Measurements from ENCODE around the gene COPRS. TPM values are rescaled to one million over a fixed set of nuclear protein-coding genes. Genes with fewer than 3 reads are reported as not detected.

The COPRS gene, protein sequence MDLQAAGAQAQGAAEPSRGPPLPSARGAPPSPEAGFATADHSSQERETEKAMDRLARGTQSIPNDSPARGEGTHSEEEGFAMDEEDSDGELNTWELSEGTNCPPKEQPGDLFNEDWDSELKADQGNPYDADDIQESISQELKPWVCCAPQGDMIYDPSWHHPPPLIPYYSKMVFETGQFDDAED
- 10 to 100 TPM; 15.7 to 16.9 TPM for total RNA-seq

DNA sequence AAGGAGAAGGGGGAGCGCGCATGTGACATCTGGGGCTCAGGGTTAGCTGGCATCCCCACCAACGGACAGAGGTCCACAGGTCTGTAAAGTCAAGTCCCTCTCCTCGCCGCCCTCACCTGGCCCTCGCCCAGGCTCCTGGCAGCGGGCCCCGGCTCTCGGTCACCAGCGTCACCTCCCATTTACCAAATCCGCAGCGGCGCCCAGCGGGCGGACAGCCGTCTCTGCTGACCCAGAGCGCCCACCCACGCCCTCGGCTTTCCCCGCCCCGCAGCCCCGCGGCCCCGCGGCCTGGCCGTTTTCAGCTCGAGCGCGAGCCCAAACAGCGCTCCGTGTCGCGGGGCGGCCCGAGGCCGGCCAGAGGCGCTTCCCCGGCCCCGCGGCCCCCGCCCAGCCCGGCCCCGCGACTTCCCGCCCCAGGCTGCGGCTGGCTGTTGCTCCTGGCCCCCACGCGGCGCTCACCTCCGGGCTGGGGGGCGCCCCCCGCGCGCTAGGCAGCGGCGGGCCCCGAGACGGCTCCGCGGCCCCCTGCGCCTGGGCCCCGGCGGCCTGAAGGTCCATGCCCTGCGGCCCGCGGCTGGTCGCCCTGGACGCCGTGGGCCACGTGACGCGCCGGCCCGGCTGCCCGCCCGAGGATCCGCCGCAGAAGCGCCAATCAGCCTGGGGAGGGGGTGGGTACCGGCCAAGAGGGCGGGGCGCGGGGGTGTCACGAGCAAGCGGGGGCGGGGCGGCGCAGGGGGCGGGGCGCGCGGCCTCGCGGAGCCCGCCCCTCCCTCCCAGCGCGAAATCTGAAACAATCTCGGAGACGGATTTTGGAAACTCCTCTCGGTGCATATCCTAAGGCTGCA is at the start of gene COPRS:
COPRS (minus strand) TSS at position 603 of the 845 bp plus-strand sequence; CDS start at position 558, 45 bp downstream.
- CTCF ChIA-PET = interaction anchor here (0.6 to 1.3 kb wide), 3 partner anchors 38 to 539 kb away, joined by 4 read pairs; no protein-coding TSS in a partner anchor
- peak; percentile 85 for DNase-seq
- Mint-ChIP-seq H3K4me3 (peak within 1 kb of the TSS; percentile 81), H3K36me3 (ENCODE audit: low read depth) (peaks cover 11% of the 10 kb centered on the region), H3K27ac (peak within 1 kb of the TSS; percentile 84), H3K9me3 (no peaks in the 10 kb centered on the region), H3K27me3 (no peaks in the 10 kb centered on the region), H3K4me1 (peaks cover 19% of the 10 kb centered on the region)
- POLR2A ChIA-PET = no interaction called here

DNA sequence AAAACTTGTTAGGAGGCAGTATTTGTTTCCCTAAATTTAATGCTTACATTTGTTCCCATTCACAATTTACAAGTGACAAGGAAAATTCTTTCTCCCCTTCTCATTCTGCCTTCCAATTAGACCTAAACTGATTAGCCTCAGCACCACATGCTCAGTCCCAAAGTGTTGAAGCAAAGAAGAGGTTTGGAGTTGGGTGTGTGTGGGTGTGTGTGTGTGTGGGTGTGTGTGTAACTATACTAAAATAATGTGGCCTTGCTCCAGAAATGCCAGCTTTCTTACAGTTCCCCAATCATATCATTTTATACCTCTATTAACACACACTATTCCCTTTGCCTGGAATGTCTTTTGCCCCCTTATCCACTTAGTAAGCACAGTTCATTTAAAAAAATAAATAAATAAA is 49.3 kb upstream of the COPRS start:
- Mint-ChIP-seq H3K36me3 (ENCODE audit: low read depth) (no peaks in the 10 kb centered on the region), H3K9me3 (no peaks in the 10 kb centered on the region), H3K4me3 (no peak overlapping the region), H3K27me3 (peaks cover 19% of the 10 kb centered on the region), H3K4me1 (peaks cover 11% of the 10 kb centered on the region), H3K27ac (no peak overlapping the region)
- ChIA-PET POLR2A (no interaction called here), CTCF (no interaction called here)
- DNase-seq = no peak

DNA sequence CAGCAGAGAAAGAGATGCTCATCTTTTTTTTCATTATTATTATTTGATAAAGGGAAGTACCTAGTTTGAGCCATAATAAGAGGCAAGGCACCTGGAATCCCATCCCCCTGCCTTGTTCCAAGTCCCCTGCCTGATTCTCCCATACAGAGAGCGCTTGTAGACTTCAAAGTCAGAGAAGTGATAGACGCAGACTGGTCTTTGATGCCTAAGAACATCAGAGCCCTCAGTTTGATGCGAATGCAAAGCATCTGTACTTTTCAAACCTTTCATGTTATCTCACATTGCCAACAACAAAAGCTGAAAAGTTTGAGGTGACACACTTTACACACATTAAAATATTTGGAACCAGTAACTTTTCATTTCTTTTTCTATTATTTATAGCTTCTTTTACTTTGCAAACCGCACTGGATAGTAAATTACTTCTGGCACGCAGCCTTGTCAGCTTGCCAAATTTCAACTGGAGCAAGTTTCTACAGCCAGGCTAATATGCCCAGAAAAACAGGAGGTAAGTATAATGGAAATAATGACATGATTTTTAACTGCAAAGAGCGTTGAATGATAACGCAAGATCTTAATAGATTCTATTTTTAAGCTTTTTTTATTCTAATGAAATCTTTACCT is 48.4 kb upstream of the COPRS start:
- no peak overlapping the region for H3K27ac Mint-ChIP-seq
- no peaks in the 10 kb centered on the region for H3K9me3 Mint-ChIP-seq
- ChIA-PET POLR2A (no interaction called here), CTCF (interaction anchor here (0.6 kb wide), 2 partner anchors 20 to 1843 kb away, joined by 3 read pairs; no protein-coding TSS in a partner anchor)
- peaks cover 13% of the 10 kb centered on the region for H3K4me1 Mint-ChIP-seq
- no peaks in the 10 kb centered on the region for H3K36me3 Mint-ChIP-seq (ENCODE audit: low read depth)
- DNase-seq = no peak
- H3K27me3 Mint-ChIP-seq = peaks cover 19% of the 10 kb centered on the region
- no peak overlapping the region for H3K4me3 Mint-ChIP-seq

DNA sequence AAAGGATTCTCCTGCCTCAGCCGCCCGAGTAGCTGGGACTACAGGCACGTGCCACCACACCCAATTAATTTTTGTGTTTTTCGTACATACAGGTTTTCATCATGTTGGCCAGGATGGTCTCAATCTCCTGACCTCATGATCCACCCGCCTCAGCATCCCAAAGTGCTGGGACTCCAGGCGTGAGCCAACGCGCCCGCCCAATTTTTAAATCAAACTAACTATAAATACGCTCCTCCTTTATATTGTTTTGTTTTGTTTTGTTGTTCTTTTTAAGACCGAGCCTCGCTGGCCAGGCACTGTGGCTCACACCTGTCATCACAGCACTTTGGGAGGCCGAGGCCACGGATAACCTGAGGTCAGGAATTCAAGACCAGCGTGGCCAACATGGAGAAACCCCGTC is 44.4 kb upstream of the COPRS start:
- no peaks in the 10 kb centered on the region for H3K36me3 Mint-ChIP-seq (ENCODE audit: low read depth)
- no peaks in the 10 kb centered on the region for H3K9me3 Mint-ChIP-seq
- no peak overlapping the region for H3K4me3 Mint-ChIP-seq
- ChIA-PET POLR2A (interaction anchor here (0.6 kb wide), 1 partner anchor 393 kb away, joined by 3 read pairs; no protein-coding TSS in a partner anchor), CTCF (interaction anchor here (0.8 to 1.4 kb wide), 3 partner anchors 8 to 33 kb away, joined by 3 to 9 read pairs (median 3); no protein-coding TSS in a partner anchor)
- no peak overlapping the region for H3K27ac Mint-ChIP-seq
- H3K27me3 Mint-ChIP-seq = peaks cover 10% of the 10 kb centered on the region
- no peak for DNase-seq
- peaks cover 19% of the 10 kb centered on the region for H3K4me1 Mint-ChIP-seq

DNA sequence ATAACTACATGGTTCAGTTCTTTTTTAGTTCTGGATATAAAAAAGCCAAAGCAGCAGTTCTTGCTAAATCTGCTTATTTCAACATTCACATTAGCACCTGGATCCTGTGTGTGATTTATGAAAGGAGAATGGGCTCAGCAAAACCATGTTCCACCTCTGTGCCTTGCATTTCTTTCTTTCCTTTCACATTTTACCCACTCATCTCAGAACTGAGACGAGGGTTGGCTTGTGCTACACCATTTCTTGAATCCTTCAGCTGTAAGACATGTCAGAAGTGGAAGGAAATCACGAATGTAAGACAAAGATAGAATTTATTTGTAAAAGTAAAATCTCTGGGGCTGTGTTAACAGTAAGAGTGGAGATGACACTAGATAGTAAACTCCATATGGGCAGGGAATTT is 43.6 kb upstream of the COPRS start:
- Mint-ChIP-seq H3K27me3 (peaks cover 5% of the 10 kb centered on the region), H3K36me3 (ENCODE audit: low read depth) (peaks cover 4% of the 10 kb centered on the region), H3K4me3 (no peak overlapping the region), H3K27ac (peak overlapping the region; percentile 27), H3K9me3 (no peaks in the 10 kb centered on the region), H3K4me1 (peaks cover 21% of the 10 kb centered on the region)
- ChIA-PET POLR2A (interaction anchor here (0.6 kb wide), 1 partner anchor 392 kb away, joined by 3 read pairs; no protein-coding TSS in a partner anchor), CTCF (interaction anchor here (1.4 kb wide), 1 partner anchor 8 kb away, joined by 9 read pairs; no protein-coding TSS in a partner anchor)
- no peak for DNase-seq

DNA sequence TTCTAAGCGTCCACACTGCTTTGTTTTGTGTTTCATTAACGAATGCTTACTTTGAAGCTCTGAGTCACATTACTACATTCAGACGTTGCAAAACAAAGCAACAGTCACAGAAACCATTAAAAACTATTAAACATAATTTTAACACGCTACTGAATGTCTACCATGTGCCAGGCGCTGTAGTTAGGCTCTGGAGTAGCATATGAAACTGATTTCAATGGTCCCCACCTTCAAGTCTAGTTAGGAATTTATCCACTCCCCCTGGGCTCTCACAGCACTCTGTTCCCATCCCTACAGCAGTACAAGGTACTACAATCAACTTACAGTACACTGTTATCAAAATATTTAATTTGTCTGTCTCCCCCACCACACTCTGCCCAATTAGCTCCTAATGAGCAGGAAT is 41.8 kb upstream of the COPRS start:
- H3K27ac Mint-ChIP-seq = no peak overlapping the region
- no peaks in the 10 kb centered on the region for H3K9me3 Mint-ChIP-seq
- ChIA-PET POLR2A (no interaction called here), CTCF (interaction anchor here (0.6 to 1.5 kb wide), 15 partner anchors 9 to 978 kb away, joined by 3 to 5 read pairs (median 3); no protein-coding TSS in a partner anchor)
- DNase-seq = peak; percentile 10
- H3K27me3 Mint-ChIP-seq = no peaks in the 10 kb centered on the region
- H3K4me3 Mint-ChIP-seq = no peak overlapping the region
- H3K36me3 Mint-ChIP-seq (ENCODE audit: low read depth) = peaks cover 12% of the 10 kb centered on the region
- peaks cover 22% of the 10 kb centered on the region for H3K4me1 Mint-ChIP-seq

DNA sequence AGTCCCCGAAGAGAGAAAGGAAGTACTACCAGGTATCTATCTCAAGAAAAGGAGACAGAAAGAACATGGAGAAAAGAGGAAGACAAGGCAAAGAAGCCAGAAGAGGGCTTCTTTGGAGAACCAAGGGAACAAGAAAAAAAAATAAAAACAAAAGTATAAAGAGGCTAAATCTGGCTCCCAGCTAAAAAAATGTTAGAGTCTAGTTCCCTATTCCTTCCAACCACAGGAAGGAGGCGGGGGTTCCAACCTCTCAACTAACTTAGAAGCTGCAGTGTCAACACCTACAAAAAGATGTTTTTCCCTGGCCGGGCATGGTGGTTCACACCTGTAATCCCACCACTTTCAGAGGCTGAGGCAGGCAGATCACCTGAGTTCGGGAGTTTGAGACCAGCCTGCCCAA is 29.1 kb upstream of the COPRS start:
- H3K4me1 Mint-ChIP-seq = peaks cover 8% of the 10 kb centered on the region
- no peaks in the 10 kb centered on the region for H3K9me3 Mint-ChIP-seq

DNA sequence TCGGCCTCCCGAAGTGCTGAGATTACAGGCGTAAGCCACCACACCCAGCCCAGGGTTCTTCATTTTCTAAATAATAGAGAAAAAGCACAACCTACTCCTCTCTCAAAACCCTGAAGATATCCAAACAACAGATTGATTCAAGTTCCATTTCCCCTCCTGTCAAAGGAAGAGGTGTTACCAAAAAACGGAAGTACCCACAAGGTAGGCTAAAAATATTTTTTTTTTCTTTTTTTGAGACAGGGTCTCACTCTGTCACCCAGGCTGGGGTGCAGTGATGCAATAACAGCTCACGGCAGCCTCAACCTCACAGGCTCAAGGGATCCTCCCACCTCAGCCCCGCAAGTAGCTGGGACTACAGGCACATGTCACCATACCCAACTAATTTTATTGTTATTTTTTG is 23.5 kb upstream of the COPRS start:
- CTCF ChIA-PET = interaction anchor here (0.6 to 1.9 kb wide), 3 partner anchors 19 to 445 kb away, joined by 3 to 4 read pairs (median 3); partner anchors contain the start of gene UTP6
- H3K4me1 Mint-ChIP-seq = peaks cover 17% of the 10 kb centered on the region
- no peak overlapping the region for H3K27ac Mint-ChIP-seq

More for the DNA sequence above, 29.1 kb upstream of the COPRS start:
- H3K27me3 Mint-ChIP-seq = no peaks in the 10 kb centered on the region
- DNase-seq = no peak
- POLR2A ChIA-PET = interaction anchor here (0.7 kb wide), 1 partner anchor 338 kb away, joined by 4 read pairs; no protein-coding TSS in a partner anchor
- H3K36me3 Mint-ChIP-seq (ENCODE audit: low read depth) = peaks cover 51% of the 10 kb centered on the region
- no peak overlapping the region for H3K4me3 Mint-ChIP-seq
- CTCF ChIA-PET = interaction anchor here (1.0 kb wide), 1 partner anchor 13 kb away, joined by 3 read pairs; the partner anchor contains the start of gene UTP6
- peak overlapping the region; percentile 60 for H3K27ac Mint-ChIP-seq

DNA sequence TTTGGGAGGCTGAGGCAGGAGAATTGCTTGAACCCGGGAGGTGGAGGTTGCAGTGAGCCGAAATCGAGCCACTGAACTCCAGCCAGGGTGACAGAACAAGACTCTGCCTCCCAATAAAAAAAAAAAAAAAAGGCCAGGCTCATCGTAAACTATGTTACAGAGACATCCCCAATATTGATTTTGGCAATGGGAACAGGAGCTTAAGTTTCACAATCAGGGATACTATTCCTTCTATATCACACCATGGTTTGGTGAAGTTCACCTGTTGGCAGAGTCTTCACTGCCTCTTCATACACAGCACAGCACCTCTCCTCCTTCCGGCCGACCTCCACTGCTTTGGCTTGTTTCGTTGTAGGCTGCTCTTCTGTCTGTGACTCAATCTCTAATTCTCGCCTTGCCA is 21.3 kb upstream of the COPRS start:
- Mint-ChIP-seq H3K27me3 (no peaks in the 10 kb centered on the region), H3K4me3 (no peak overlapping the region), H3K9me3 (no peaks in the 10 kb centered on the region), H3K27ac (no peak overlapping the region), H3K36me3 (ENCODE audit: low read depth) (peaks cover 47% of the 10 kb centered on the region), H3K4me1 (peaks cover 17% of the 10 kb centered on the region)
- POLR2A ChIA-PET = no interaction called here
- no peak for DNase-seq
- CTCF ChIA-PET = interaction anchor here (0.6 to 0.7 kb wide), 2 partner anchors 232 to 432 kb away, joined by 3 read pairs; no protein-coding TSS in a partner anchor

More for the DNA sequence above, 23.5 kb upstream of the COPRS start:
- POLR2A ChIA-PET = no interaction called here
- Mint-ChIP-seq H3K27me3 (no peaks in the 10 kb centered on the region), H3K9me3 (no peaks in the 10 kb centered on the region), H3K36me3 (ENCODE audit: low read depth) (peaks cover 47% of the 10 kb centered on the region), H3K4me3 (no peak overlapping the region)
- DNase-seq = no peak

DNA sequence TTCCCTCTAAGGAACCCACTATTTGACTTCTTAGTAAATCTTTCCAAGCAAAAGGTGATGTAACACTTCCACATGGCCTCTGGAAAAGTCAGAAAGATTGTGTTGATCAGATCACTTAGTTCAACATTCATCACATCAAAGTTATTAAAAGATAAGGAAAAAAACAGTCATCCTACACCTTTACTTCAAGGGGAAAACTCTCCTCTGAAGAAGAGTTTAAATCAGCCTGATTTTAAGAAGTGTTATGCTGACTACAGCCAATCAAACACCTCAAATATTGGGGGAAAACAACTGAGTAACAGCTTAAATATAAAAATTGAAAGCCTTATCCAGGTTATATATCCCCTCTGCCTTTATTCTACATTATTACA is 19.6 kb upstream of the COPRS start:
- H3K9me3 Mint-ChIP-seq = no peaks in the 10 kb centered on the region
- no peak for DNase-seq
- H3K27me3 Mint-ChIP-seq = no peaks in the 10 kb centered on the region
- ChIA-PET POLR2A (no interaction called here), CTCF (no interaction called here)
- no peak overlapping the region for H3K4me3 Mint-ChIP-seq
- H3K27ac Mint-ChIP-seq = peak overlapping the region; percentile 81
- H3K36me3 Mint-ChIP-seq (ENCODE audit: low read depth) = peaks cover 48% of the 10 kb centered on the region
- H3K4me1 Mint-ChIP-seq = peaks cover 17% of the 10 kb centered on the region

DNA sequence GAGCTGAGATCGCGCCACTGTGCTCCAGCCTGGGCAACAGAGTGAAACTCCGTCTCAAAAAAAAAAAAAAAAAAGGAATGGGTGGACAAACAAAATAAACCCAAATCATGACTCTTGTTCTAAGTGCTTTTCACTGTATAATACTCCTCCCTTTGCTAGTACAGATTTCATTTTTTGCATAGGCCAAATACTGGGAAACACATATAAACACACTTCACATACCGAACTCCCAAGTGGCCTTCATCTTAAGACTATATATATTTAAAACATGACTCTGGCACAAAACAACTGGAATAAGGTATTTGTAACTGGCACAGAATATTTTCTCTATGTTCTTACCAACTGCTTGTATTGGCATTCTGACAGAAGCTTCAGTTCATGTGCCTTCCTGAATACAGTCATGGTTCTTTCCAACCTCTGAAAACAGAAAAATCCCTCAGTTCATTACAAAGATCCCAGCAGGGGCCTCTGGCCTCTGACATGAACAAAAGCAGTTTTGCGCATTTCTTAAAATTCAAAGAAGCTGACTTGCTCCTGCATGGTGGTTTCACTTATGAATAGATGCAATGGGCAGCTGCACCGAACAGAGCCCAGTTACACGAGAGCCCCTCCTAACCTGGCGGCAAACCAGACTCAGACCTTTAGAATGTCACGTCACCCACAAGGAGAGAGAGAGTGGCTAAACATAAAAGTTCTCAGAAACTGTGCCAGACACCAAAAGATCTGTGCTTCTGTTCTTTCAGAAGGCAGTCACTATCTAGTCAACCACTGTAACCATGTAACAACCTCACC is 19.1 kb upstream of the COPRS start:
- Mint-ChIP-seq H3K36me3 (ENCODE audit: low read depth) (peaks cover 49% of the 10 kb centered on the region), H3K27me3 (no peaks in the 10 kb centered on the region), H3K9me3 (no peaks in the 10 kb centered on the region), H3K27ac (peak overlapping the region; percentile 81), H3K4me3 (no peak overlapping the region), H3K4me1 (peaks cover 17% of the 10 kb centered on the region)
- POLR2A ChIA-PET = no interaction called here
- CTCF ChIA-PET = no interaction called here
- peak; percentile 10 for DNase-seq

DNA sequence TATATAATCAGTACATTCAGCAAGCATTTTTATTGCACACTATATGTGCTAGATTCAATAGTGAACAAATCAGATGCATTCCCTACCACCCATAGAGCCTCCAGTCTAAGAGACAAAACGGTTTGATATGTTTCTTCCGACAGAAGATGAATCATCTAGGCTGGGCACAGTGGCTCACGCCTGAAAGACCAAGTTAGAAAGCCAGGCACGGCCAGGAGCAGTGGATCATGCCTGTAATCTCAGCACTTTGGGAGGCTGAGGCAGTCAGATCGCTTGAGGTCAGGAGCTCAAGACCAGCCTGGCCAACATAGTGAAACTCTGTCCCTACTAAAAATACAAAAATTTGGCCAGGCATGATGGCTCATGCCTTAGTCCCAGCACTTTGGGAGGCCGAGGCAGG is 18.3 kb upstream of the COPRS start:
- Mint-ChIP-seq H3K27ac (no peak overlapping the region), H3K27me3 (no peaks in the 10 kb centered on the region), H3K4me3 (no peak overlapping the region), H3K4me1 (peaks cover 15% of the 10 kb centered on the region), H3K9me3 (no peaks in the 10 kb centered on the region), H3K36me3 (ENCODE audit: low read depth) (peaks cover 55% of the 10 kb centered on the region)
- no peak for DNase-seq
- POLR2A ChIA-PET = no interaction called here
- CTCF ChIA-PET = no interaction called here

Measured in activated CD4-positive, alpha-beta T cell treated with anti-CD3 and anti-CD28 coated beads, Interleukin-2, amount 10 ng/mL, durations not matched to agents 7 days and 5 days (primary cell).